Cerebellar nuclear complex (tissue), 1 donor: Measurements from ENCODE around the gene UGT2A1.
"Not testable (repeated sequence)": the region's sequence is repeated elsewhere in the genome, so short reads cannot be mapped to it uniquely, and the experiment has no call there.

Source experiments
- DNase-seq, 2 experiments: peaks; one replicate each; lab custom pipeline; 2025; lab: John Stamatoyannopoulos, UW

Gene UGT2A1

DNA sequence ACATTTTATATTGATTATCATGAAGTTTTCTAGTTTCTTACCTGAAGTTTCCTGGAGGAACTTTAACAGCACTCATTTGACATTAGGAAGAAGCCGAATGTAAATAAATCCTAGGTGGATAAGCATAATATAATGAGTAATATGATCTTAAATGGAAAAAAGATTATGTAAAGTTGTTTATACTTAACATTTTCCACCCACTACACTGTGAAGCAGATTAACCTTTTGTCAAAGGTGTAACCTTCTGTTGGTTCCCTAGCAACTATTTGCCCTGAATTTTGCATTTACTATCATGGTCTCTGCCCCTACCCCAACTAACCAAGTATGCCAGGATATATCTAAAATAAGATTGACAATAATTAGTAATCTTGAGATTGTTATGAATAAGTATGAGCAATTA, at the start of gene UGT2A1:
Gene UGT2A1, minus strand, starts transcription at position 101 of the 400 bp plus-strand sequence. CDS start 5,603 bp downstream, outside the sequence.
- no peak for DNase-seq

DNA sequence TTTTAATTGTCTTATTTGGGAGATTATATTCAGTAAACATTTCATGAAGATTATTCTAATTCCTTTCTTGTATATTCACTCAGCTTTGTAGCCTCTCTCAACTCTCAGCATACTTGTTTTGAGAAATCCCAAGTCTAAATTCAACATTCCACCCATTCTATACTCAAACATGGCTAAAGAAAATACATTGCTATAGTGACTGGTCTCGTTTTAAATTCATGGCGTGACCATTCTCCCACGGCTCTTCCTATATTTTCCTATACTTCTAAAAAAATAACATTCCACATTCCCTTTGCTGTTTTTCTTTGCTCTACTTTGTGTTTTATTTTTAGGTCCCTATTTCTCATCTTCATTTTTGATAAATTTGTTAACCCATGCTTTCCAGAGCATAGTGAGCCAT, 49.2 kb upstream of the UGT2A1 start:
- no peak for DNase-seq

DNA sequence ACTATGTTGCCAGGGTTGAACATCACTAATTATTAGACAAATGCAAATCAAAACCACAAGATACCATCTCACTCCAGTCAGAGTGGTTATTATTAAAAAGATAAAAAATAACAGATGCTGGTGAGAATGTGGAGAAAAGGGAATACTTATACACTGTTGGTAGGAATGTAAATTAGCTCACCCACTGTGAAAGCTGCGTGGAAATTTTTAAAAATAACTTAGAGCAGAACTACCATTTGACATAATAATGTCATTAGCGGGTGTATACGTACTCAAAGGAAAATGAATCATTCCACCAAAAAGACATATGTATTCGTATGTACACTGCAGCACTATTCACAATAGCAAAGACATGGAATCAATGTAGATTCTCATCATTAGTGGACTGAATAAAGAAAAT, 48.6 kb upstream of the UGT2A1 start:
- DNase-seq = no peak

DNA sequence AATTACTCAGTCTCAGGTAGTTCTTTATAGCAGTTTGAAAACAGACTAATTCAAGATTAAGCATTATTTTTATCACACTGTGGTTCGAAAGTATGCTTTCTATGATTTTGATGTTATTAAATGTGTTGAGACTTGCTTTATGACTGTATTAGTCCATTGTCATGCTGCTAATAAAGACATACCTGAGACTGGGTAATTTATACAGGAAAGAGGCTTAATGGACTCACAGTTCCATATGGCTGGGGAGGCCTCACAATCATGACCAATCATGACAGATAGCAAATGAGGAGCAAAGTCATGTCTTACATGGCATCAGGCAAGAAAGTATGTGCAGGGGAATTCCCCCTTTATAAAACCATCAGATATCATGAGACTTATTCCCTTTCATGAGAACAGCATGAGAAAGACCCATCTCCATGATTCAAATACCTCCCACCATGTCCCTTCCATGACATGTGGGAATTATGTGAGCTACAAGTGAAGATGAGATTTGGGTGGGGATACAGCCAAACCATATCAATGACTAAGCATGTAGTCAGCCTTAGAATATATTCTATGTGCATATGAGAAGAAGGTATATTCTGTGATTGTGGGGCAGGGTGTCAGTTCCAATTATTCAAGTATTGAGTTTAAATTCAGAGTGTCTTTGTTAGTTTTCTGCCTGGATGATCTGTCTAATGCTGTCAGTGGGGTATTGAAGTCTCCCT, 44.6 kb upstream of the UGT2A1 start:
- DNase-seq = no peak

DNA sequence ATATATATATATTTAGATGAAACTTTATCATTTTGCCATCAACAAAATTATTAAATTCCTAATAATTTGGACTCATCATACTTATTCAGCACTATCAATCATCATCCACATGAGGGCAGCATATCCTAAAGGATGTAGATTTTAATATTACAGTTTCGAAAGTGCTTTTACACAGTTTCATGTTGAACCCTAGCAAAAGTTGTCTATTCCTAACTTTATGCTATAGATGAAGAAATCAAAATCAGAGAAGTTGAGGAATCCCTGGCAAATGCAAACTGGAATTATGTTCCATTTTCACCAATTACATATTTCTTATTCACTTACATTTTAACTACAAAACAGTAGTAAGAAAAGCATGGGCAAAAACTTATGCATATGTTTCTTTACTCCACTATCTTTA, 36.6 kb upstream of the UGT2A1 start:
- no peak for DNase-seq

DNA sequence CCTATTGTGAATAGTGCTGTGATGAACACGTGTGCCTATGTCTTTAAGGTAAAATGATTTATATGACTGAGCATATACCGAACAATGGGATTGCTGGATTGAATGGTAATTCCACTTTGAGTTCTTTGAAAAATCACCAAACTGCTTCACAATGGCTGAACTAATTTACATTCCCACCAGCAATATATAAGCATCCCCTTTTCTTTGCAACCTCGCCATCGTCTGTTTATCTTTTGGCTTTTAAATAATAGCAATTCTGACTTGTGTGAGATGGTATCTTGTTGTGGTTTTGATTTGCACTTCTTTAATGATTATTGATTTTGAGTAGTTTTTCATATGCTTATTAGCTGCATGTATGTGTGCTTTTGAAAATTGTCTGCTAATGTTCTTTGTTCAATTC, 31.8 kb upstream of the UGT2A1 start:
- DNase-seq = no peak

DNA sequence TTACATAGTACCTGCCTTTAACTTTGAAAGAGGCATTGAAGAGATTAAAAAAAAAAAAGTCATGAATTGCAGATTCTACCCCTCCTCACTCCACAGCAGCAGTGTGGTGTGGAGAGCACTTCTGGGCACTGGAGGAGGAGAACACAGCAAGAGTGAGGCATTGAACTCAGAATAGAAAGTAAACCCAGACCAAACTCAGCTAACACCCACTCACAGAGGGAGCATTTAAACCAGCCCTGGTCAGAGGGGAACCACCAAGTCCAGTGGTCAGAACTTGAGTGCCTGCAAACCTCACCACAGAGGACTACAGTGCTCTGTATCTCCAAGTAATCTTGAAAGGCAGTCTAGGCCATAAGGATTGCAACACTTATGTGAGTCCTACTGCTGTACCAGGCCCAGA, 15.6 kb upstream of the UGT2A1 start:
- no peak for DNase-seq

DNA sequence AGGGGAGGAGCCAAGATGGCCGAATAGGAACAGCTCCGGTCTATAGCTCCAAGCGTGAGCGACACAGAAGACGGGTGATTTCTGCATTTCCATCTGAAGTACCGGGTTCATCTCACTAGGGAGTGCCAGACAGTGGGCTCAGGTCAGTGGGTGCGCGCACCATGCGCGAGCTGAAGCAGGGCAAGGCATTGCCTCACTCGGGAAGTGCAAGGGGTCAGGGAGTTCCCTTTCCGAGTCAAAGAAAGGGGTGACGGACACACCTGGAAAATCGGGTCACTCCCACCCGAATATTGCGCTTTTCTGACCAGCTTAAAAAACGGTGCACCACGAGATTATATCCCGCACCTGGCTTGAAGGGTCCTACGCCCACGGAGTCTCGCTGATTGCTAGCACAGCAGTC, 11.0 kb upstream of the UGT2A1 start:
- DNase-seq = not testable (repeated sequence)

DNA sequence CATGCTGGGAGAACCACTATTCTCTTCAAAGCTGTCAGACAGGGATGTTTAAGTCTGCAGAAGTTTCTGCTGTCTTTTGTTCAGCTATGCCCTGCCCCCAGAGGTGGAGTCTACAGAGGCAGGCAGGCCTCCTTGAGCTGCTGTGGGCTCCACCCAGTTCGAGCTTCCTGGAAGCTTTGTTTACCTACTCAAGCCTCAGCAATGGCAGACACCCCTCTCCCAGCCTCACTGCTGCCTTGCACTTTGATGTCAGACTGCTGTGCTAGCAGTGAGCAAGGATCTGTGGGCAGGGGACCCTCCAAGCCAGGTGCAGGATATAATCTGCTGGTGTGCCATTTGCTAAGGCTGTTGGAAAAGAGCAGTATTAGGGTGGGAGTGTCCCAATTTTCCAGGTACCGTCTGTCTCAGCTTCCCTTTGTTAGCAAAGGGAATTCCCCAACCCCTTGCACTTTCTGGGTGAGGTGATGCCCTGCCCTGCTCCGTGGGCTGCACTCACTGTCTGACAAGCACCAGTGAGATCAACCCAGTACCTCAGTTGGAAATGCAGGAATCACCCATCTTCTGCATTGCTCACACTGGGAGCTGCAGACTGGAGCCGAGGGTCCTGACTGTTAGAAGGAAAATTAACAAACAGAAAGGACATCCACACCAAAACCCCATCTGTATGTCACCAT, 8.2 kb upstream of the UGT2A1 start:
- DNase-seq = not testable (repeated sequence)

DNA sequence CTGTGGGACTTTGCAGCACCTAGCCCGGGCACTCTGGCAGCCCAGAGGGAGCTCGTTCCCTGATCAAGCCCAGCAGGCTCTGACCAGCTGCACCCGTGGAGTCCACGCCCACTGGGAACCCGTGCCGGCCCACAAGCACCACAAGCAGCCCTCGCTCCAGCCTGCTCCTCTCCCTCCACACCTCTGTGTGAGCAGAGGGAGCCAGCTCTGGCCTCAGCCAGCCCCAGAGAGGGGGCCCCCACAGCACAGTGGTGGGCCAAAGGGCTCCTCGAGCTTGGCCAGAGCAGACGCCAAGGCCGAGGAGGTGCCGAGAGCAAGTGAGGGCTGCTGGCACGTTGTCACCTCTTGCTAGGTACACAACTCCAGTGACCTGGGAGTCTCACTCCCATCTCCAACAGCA, 5.1 kb upstream of the UGT2A1 start:
- no peak for DNase-seq

DNA sequence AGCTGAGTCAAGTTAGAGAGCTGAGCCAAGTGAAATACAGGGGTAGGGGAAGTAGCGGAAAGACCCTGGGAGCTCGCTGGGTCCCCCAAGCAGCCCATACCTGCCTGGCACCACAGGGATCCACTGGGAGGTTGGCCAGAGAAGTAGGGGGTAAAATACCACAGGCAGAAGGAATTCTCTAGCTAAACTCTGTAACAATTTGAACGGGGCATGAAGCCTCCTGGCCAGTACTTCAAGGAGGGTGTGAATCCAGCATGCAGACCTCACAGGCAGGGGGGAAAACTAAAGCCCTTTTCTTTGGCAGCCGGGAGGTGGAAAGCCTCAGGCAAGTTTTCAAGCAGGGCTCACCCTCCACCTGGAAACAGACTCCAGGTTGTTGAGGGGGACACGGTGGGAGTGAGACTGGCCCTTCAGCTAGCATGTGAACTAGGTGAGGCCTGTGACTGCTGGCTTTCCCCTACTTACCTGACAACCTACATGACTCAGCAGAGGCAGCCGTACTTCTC, 3.7 kb upstream of the UGT2A1 start:
- no peak for DNase-seq

DNA sequence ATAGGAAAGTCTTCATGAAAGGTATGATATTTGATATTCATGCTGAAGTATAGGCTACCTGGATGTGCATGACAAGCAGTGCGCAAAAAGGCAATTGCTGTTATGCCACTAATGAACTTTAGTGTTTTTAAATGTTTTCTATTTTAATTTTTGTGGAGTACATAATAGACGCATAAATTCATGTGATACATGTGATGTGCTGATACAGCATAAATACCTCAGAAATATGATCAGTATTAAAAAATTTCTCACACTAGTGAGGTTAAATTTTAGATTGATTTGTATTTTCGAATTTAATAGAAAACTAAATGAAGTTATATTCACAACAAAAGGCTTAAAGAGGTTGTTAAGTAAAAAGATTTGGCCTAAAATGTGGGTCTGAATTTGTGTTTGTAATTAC, 2.2 kb downstream of the UGT2A1 start:
- no peak for DNase-seq

DNA sequence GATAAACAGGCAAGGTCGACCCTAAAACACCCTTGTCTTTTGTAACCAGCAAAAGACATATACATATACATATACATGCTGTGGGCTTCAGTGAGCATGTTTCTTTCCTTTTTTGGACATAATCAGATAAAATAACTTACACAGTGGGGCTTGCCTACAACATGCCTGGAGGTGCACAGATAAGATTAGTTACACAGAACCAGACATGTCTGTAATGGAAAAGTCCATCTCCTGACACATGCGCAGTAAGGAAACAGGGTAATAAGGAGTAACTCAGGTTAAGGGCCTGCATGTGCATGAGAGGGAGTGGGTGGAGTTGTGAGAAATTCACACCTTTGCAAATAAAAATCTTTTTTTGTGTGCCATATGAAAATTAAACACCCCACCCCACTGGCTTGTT, 3.4 kb downstream of the UGT2A1 start:
- DNase-seq = no peak

DNA sequence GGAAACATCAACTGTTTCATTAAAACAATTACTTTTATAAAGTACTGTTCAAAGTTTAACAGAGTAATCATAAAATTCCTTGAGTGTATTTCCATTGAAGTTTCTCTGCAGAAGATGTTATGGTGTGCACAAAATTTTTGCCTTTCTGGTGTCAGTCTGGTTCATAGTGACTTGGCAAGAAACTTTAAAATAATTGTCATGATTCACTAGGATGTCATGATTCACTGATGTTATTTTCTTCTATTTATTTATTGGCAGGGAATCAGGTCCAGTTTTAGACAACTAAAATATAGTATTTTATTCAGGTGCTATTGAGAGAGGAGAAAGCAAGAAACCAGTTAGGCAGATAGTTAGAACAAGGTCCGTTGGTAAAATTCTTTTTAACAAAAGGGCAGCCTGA, 3.8 kb downstream of the UGT2A1 start:
- no peak for DNase-seq

DNA sequence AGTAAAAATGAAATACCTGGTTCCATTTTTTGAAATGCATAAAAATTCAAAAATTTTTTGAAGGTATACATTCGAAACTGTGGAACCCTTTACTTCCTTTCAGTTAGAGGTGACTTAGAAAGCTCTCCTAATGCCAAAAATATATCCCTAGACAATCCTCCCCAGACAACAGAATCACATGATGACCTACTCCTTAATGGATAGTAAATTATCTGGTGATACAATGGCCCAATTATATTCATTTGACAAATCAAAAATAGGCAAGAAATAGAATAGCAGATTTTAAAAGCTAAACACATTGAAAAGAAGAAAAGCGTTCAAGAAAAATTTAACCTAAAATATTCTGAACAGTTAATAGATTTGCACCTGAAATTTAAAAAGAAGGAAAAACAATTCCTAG, 10.1 kb downstream of the UGT2A1 start:
- DNase-seq = no peak

DNA sequence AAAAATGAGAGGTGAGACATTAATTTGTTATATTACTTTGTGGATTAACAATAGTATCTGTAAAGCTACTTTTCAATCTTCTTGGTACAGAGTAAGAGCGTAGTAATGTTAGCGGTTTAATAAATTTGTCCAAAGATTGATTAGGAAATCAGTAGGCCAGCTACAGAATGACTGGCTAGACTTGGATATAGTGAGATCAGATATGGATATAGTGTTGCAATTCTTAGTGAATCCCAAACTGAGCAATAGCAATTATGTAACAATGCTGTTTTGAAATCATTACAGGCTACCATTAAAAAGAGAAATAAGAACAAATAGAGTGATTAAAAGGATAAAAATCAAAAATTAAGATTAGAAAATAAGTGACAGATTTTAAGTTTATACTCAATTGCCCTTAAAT, 12.8 kb downstream of the UGT2A1 start:
- no peak for DNase-seq

DNA sequence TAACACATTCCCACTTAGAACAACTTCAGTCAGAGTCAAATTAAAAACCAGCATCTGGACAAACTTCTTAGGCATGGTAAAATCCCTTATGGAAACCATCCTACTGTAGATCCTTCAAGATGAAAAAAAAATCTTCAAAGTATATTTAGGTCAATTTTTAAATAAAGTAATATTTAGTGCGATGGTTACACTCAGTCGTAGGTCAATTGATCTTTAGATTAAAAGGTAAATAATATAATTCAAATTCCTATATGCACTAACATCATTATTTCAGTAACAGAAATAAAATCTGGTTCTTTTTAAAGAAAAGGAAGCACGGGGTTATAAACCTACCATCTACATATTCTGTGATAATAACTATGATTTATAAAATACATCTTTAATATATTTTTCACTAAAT, 13.5 kb downstream of the UGT2A1 start, which contains the start of gene UGT2A2:
Gene UGT2A2, minus strand, starts transcription at position 101 of the 400 bp plus-strand sequence. Its CDS starts 2 bp downstream, at position 99.
- no peak for DNase-seq

DNA sequence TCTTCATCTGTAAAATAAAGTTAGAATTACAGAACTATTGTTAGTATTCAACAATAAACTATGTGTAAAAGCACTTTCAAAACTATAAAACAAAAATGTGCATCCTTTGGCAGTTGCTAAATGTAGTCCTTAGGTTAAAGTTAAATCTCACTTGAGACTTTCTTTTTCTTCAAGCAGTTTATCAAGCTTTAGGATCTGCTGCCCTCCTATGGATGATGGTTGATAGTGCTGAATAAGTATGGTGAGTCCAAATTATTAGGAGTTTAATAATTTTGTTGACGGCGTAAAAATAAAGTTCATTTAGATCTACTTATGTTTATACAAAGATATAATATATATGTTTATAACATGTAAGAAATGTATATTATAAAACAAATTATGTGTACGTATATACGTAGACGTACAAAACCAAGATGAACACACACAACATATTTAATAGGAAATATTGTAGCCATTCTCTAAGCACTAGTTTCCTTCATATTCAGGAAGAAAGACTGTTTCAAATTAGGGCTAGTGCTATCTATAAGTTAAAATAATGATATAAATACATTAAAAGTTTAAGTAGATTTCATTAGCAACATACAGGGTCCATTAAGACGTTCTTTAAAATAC, 35.9 kb downstream of the UGT2A1 start:
- DNase-seq = no peak

DNA sequence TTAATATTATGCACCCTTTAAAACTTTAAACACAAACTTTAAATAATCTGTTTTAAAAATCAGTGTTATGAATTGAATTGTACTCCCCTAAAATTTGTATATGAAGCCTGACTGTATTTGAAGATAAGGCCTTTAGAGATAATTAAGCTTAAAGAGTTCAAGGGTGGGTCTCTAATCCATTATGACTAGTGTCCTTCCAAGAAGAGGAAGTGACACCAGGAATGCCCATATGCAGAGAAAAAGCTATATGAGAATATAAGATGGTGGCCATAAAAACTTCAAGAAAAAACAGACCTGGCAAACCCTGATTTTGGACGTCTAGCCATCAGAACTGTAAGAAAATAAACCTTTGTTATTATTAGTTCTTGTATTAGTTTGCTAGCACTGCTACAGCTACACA, 42.6 kb downstream of the UGT2A1 start:
- no peak for DNase-seq

DNA sequence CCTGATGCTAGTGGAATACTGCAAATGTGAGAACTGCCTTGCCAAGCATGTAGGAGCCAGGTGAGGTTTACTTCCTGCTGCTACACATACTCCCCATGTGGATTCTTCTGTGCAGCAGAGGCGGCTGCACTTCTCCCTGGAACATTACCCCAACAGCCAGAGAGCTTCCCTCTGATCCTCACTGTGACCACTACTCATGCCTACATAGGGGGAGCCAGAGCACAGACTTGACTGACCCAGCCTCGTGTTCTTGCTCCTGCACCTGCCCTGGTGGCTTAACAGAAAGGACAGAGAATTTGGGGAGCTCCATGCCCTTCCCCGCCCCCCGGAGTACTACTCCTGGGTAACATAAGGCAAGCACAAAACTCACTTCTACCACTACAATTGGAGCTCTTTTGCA, 52.0 kb downstream of the UGT2A1 start:
- DNase-seq = no peak

DNA sequence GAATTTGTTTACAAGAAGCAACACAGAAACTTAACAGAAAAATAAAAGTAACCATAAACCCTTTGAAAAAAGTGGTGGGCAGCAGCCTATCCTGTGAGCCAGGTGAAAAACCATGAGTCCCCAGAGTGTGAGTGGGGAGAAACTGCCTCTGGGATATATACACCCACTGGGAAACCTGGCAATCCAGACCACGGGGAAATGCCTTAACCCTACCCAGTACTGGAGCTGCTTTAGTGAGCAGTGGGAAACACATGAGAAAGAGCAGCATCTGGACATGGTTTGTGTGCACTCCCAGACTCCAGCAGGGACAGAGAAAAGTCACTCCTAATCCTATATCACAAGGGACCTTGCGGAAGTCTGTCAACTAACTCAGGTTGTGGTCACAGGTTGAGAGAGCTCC, 53.0 kb downstream of the UGT2A1 start:
- DNase-seq = no peak

DNA sequence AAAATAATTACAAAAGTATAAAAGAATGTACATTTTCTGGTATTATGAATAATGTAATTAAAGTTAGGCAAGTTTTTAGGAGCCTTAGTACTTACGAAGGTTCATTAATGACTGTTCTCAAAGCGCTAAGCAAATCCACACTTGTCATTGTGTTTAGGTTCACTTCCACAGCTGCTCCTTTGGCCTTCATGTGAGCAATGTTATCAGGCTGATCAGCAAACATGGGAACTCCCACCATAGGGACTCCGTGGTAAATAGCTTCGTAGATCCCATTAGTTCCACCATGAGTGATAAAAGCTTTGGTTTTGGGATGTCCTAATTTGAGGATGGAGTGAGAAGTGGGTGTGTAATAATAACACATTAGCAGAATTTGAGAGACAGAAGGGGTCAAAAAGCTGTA, 58.7 kb downstream of the UGT2A1 start:
- no peak for DNase-seq

DNA sequence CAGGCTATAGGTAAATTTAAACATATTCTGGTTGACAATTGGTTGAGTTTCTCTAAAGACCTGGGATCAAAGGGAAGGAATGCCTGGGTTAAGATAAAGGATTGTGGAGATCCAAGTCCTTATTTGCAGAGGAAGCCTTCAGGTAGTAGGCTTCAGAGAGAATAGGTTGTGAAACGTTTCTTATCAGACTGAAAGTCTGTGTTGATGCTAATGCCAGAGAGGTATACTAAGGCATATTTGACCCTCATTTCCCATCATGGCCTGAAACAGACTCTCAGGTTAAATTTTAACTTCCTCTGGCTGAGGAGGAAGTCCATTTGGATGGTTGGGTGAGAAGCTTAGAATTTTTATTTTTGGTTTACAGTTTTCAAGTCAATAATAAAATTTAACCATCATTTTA, 61.7 kb downstream of the UGT2A1 start:
- no peak for DNase-seq
